Peyer's patch (tissue), 4 donors: Measurements from ENCODE around the gene PRG3.

Experiments used
- POLR2A ChIP-seq, 2 donors: fragments of 450-650 bp; IDR thresholded peaks; one replicate each; pipeline ENCODE4 v1.5.1; 2017; ENCODE audit warnings: antibody characterized with exemption in 2 of 2, mild to moderate bottlenecking in 2 of 2, moderate library complexity in 2 of 2
- TF ChIP-seq, protein P1 (sequence below), 6 experiments: fragments of 450-650 bp in 4 of 6; fragments of 200-600 bp in 2 of 6; sonication (generic) in 1 of 6; IDR thresholded peaks; one replicate each; pipeline ENCODE4 v1.5.1; 2017 to 2019; ENCODE audit warnings: antibody characterized with exemption in 6 of 6, mild to moderate bottlenecking in 3 of 6, moderate library complexity in 1 of 6

GRCh38 chr11:57338142-57338541 lies 42.8 kb downstream of the PRG3 start, which contains the start of gene P2RX3:
- TF ChIP-seq, protein P1, sequence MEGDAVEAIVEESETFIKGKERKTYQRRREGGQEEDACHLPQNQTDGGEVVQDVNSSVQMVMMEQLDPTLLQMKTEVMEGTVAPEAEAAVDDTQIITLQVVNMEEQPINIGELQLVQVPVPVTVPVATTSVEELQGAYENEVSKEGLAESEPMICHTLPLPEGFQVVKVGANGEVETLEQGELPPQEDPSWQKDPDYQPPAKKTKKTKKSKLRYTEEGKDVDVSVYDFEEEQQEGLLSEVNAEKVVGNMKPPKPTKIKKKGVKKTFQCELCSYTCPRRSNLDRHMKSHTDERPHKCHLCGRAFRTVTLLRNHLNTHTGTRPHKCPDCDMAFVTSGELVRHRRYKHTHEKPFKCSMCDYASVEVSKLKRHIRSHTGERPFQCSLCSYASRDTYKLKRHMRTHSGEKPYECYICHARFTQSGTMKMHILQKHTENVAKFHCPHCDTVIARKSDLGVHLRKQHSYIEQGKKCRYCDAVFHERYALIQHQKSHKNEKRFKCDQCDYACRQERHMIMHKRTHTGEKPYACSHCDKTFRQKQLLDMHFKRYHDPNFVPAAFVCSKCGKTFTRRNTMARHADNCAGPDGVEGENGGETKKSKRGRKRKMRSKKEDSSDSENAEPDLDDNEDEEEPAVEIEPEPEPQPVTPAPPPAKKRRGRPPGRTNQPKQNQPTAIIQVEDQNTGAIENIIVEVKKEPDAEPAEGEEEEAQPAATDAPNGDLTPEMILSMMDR (IDR thresholded peaks at IDR 0.05) = no peak
- TF ChIP-seq POLR2A (IDR thresholded peaks at IDR 0.05) = no peak
